Immature natural killer cell (primary cell): Measurements from ENCODE around the gene ZNF613. TPM values are rescaled to one million over a fixed set of nuclear protein-coding genes. Genes with fewer than 3 reads are reported as not detected.
"Not testable (repeated sequence)": the region's sequence is repeated elsewhere in the genome, so short reads cannot be mapped to it uniquely, and the experiment has no call there.

Source experiments
- DNase-seq, 3 donors: peaks; one replicate each; pipeline ENCODE4 v3.0.0; 2022; ENCODE audit warnings: mixed read lengths in 1 of 3
- H3K27ac Mint-ChIP-seq, 6 donors: one replicate each; pipeline ENCODE4 v1.8.0; 2020; ENCODE audit warnings: mixed read lengths in 6 of 6, mild to moderate bottlenecking in 5 of 6, inconsistent platforms in 4 of 6, moderate library complexity in 3 of 6
- H3K27me3 Mint-ChIP-seq, 3 donors: one replicate each; pipeline ENCODE4 v1.8.0; 2020 to 2021; ENCODE audit warnings: low read depth in 3 of 3, mild to moderate bottlenecking in 3 of 3, mixed read lengths in 3 of 3, moderate library complexity in 3 of 3, inconsistent platforms in 1 of 3
- H3K36me3 Mint-ChIP-seq, 3 donors: one replicate each; pipeline ENCODE4 v1.8.0; 2020; ENCODE audit warnings: mixed read lengths in 3 of 3, inconsistent platforms in 2 of 3, mild to moderate bottlenecking in 2 of 3
- H3K4me1 Mint-ChIP-seq, 2 donors: one replicate each; pipeline ENCODE4 v1.8.0; 2020; ENCODE audit warnings: inconsistent platforms in 2 of 2, mild to moderate bottlenecking in 2 of 2, mixed read lengths in 2 of 2, moderate library complexity in 1 of 2
- H3K4me3 Mint-ChIP-seq, 5 donors: one replicate each; pipeline ENCODE4 v1.8.0; 2020; ENCODE audit warnings: mild to moderate bottlenecking in 5 of 5, mixed read lengths in 5 of 5, inconsistent platforms in 3 of 5, moderate library complexity in 3 of 5
- H3K9me3 Mint-ChIP-seq, 6 donors: one replicate each; pipeline ENCODE4 v1.8.0; 2020; ENCODE audit warnings: mild to moderate bottlenecking in 6 of 6, mixed read lengths in 6 of 6, inconsistent platforms in 4 of 6, moderate library complexity in 3 of 6
- polyA plus RNA-seq, 3 donors: library from polyadenylated mRNA; unstranded; fragments of 300-500 nt; fragmentation: Illumina TruSeq; gene quantifications; one replicate each; pipeline ENCODE4 v1.2.3, GENCODE V29; 2021

ZNF613 gene
- polyA plus RNA-seq, 3 donors from 2014 or later, result 2.9 to 6.8 (median 5.8) TPM

GRCh38 chr19:51959791-51960190 is 32.5 kb downstream of the ZNF613 start:
- peaks cover 2 to 5% (median 5%) of the 10 kb centered on the region in 3 donors for H3K27me3 Mint-ChIP-seq
- no peak overlapping the region for H3K4me3 Mint-ChIP-seq
- H3K27ac Mint-ChIP-seq, result no peak overlapping the region
- no peaks in the 10 kb centered on the region for H3K4me1 Mint-ChIP-seq
- peaks cover 45 to 58% (median 58%) of the 10 kb centered on the region in 3 donors for H3K36me3 Mint-ChIP-seq
- peaks cover 61 to 98% (median 92%) of the 10 kb centered on the region in 6 donors for H3K9me3 Mint-ChIP-seq
- DNase-seq, result no peak

- peaks cover 64 to 98% (median 92%) of the 10 kb centered on the region in 6 donors for H3K9me3 Mint-ChIP-seq
- H3K4me3 Mint-ChIP-seq, DNase-seq, H3K4me1 Mint-ChIP-seq, H3K27me3 Mint-ChIP-seq, H3K27ac Mint-ChIP-seq: not testable (repeated sequence)
- peaks cover 54 to 65% (median 63%) of the 10 kb centered on the region in 3 donors for H3K36me3 Mint-ChIP-seq
Measured at GRCh38 chr19:51960621-51961233, 33.5 kb downstream of the ZNF613 start.

DNA sequence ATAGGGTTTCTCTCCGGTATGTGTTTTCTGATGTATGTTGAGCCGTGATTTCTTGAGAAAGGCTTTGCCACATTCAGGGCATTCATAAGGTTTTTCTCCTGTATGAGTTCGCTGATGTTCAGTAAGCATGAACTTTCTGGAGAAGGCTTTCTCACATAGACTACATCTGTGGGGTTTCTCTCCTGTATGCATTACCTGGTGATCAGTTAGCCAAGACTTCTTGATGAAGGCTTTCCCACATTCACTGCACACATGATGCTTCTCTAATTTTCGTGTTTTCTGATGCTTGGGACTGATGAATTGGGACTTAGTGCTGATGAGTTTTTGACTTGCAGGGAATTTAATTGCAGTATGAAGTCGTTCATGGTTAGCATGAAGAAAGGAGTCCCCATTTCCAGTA is 38.3 kb downstream of the ZNF613 start:
- peaks cover 2 to 16% (median 7%) of the 10 kb centered on the region in 3 donors for H3K27me3 Mint-ChIP-seq
- H3K4me3 Mint-ChIP-seq, result no peak overlapping the region
- H3K4me1 Mint-ChIP-seq, result no peaks in the 10 kb centered on the region
- H3K9me3 Mint-ChIP-seq, result peaks cover 62 to 96% (median 89%) of the 10 kb centered on the region in 6 donors
- no peak for DNase-seq
- peaks cover 73 to 85% (median 74%) of the 10 kb centered on the region in 3 donors for H3K36me3 Mint-ChIP-seq
- no peak overlapping the region for H3K27ac Mint-ChIP-seq

- peaks cover 5 to 12% (median 7%) of the 10 kb centered on the region in 3 donors for H3K27me3 Mint-ChIP-seq
- H3K27ac Mint-ChIP-seq, result no peak overlapping the region
- H3K4me1 Mint-ChIP-seq, result peaks cover 0 to 6% of the 10 kb centered on the region in 2 donors
- peaks cover 77 to 89% (median 84%) of the 10 kb centered on the region in 3 donors for H3K36me3 Mint-ChIP-seq
- peaks cover 70 to 96% (median 86%) of the 10 kb centered on the region in 6 donors for H3K9me3 Mint-ChIP-seq
- H3K4me3 Mint-ChIP-seq, result no peak overlapping the region
- DNase-seq, result no peak
Measured at GRCh38 chr19:51970718-51971117, 43.4 kb downstream of the ZNF613 start.

DNA sequence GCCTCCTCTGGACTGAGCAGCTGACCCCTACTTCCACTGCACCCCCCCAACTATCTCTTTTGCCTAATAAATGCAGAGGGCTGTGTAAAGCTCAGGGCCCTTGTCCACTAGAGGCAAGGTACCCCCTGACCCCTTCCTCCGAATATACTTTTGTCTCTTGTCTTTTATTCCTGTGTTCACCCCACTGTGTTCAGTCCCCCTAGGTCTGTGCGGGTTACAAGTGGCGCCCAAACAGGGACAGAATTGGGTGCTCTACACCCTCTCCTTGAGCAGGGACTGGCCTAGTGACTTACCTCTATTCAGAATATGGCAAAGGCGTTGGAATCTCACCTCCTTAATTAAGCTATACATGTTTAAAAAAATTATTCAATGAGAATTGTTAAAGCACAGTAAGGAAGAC is 44.4 kb downstream of the ZNF613 start:
- Mint-ChIP-seq H3K4me3 (no peak overlapping the region), H3K36me3 (peaks cover 79 to 86% (median 85%) of the 10 kb centered on the region in 3 donors)

GRCh38 chr19:51975787-51976186 is 48.5 kb downstream of the ZNF613 start:
- H3K4me3 Mint-ChIP-seq, H3K27ac Mint-ChIP-seq, H3K27me3 Mint-ChIP-seq, DNase-seq: not testable (repeated sequence)
- Mint-ChIP-seq H3K4me1 (peaks cover 6 to 19% of the 10 kb centered on the region in 2 donors), H3K9me3 (peaks cover 53 to 100% (median 91%) of the 10 kb centered on the region in 6 donors), H3K36me3 (peaks cover 83 to 92% (median 91%) of the 10 kb centered on the region in 3 donors)

More for the DNA sequence above, 44.4 kb downstream of the ZNF613 start:
- peak in 2 of 3 donors; percentile 8 to 10 for DNase-seq
- peaks cover 6 to 12% (median 6%) of the 10 kb centered on the region in 3 donors for H3K27me3 Mint-ChIP-seq
- peaks cover 0 to 12% of the 10 kb centered on the region in 2 donors for H3K4me1 Mint-ChIP-seq
- H3K9me3 Mint-ChIP-seq, result peaks cover 66 to 96% (median 86%) of the 10 kb centered on the region in 6 donors
- no peak overlapping the region for H3K27ac Mint-ChIP-seq

DNA sequence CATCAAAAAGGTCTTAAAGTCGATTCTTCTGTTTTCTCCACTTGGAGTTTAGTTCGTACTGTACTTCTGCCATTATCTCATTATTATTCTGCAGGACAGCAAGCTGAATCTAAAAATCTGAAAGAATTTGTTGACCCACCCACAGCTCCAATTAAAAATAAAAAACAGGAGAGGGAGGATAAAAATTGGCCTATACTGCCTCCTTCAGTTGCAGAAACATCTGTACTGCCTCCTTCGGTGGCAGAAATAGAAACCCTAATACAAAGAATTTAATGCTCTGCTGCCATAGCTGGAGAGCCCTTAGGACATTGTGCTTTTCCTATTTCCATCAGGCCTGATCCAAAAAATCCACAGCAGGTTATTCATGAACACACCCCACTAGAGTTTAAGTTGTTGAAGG is 49.6 kb downstream of the ZNF613 start:
- Mint-ChIP-seq H3K4me3 (no peak overlapping the region), H3K36me3 (peaks cover 83 to 92% (median 91%) of the 10 kb centered on the region in 3 donors), H3K4me1 (peaks cover 6 to 26% of the 10 kb centered on the region in 2 donors), H3K27ac (no peak overlapping the region), H3K9me3 (peaks cover 49 to 100% (median 89%) of the 10 kb centered on the region in 6 donors), H3K27me3 (peaks cover 0 to 3% (median 2%) of the 10 kb centered on the region in 3 donors)
- no peak for DNase-seq

- H3K9me3 Mint-ChIP-seq, result peaks cover 44 to 98% (median 86%) of the 10 kb centered on the region in 6 donors
- peaks cover 0 to 3% (median 2%) of the 10 kb centered on the region in 3 donors for H3K27me3 Mint-ChIP-seq
- H3K27ac Mint-ChIP-seq, result no peak overlapping the region
- H3K4me1 Mint-ChIP-seq, result peaks cover 6 to 30% of the 10 kb centered on the region in 2 donors
- peaks cover 81 to 91% (median 89%) of the 10 kb centered on the region in 3 donors for H3K36me3 Mint-ChIP-seq
- H3K4me3 Mint-ChIP-seq, result no peak overlapping the region
- DNase-seq, result no peak
Measured at GRCh38 chr19:51977346-51977745, 50.1 kb downstream of the ZNF613 start.

DNA sequence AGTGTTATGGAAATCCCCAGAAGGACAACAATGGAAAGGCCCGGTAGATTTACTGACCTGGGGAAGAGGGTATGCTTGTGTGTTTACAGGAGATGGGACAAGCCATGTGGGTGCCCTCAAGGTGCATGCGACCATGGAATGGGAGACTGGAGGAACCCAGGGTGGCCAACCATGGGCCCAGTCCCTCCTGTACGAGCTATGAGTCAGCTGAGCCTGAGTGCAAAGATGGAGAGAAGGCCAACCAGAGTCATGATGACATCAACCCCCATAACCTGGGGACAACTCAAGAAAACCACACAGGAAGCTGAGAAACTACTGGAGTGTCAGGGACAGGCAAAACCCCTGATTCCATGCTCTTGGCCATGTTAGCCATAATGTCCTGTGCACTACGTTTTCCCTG is 51.6 kb downstream of the ZNF613 start:
- Mint-ChIP-seq H3K9me3 (peaks cover 30 to 97% (median 82%) of the 10 kb centered on the region in 6 donors), H3K4me1 (peaks cover 6 to 40% of the 10 kb centered on the region in 2 donors), H3K36me3 (peaks cover 78 to 90% (median 88%) of the 10 kb centered on the region in 3 donors), H3K27ac (no peak overlapping the region), H3K27me3 (peaks cover 0 to 3% (median 0%) of the 10 kb centered on the region in 3 donors), H3K4me3 (peak overlapping the region in 1 of 5 donors; percentile 1)
- no peak for DNase-seq

DNA sequence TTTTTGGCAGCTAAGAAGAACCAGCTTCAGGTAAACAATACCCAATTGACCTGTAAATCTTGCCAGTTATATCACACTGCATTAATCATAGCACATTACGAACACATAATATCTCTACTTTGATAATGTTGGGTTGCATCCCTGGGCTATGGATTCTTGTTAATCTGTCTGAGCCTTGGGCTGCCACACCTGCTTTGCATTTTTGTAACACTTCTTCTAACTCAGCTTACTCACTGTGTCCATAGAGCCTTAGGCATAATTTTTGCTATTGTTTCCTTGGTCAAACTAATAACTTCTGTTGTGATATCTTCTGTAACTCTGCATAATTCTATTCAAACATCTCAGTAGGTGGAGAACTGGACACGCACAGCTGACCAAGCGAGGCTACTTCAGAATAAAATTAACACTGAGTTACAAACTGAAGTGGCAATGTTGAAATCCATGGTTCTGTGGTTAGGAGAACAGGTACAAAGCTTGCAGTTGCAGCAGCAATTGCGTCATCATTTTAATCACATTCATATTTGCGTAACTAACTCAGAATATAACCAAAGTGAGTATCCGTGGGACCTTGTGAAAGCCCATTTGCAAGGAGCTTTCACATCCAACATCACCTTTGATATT is 53.0 kb downstream of the ZNF613 start:
- Mint-ChIP-seq H3K4me1 (peaks cover 9 to 46% of the 10 kb centered on the region in 2 donors), H3K36me3 (peaks cover 68 to 84% (median 82%) of the 10 kb centered on the region in 3 donors), H3K9me3 (peaks cover 22 to 92% (median 74%) of the 10 kb centered on the region in 6 donors), H3K27ac (no peak overlapping the region), H3K4me3 (no peak overlapping the region), H3K27me3 (peaks cover 0 to 3% (median 0%) of the 10 kb centered on the region in 3 donors)
- no peak for DNase-seq

GRCh38 chr19:51980926-51981325 is 53.7 kb downstream of the ZNF613 start:
- Mint-ChIP-seq H3K4me1 (peaks cover 13 to 53% of the 10 kb centered on the region in 2 donors), H3K9me3 (peaks cover 22 to 85% (median 72%) of the 10 kb centered on the region in 6 donors), H3K36me3 (peaks cover 71 to 86% (median 80%) of the 10 kb centered on the region in 3 donors)
- not testable (repeated sequence) for H3K27ac Mint-ChIP-seq, H3K27me3 Mint-ChIP-seq, H3K4me3 Mint-ChIP-seq, DNase-seq

- H3K27me3 Mint-ChIP-seq, result peaks cover 6 to 8% (median 7%) of the 10 kb centered on the region in 3 donors
- peaks cover 24 to 60% of the 10 kb centered on the region in 2 donors for H3K4me1 Mint-ChIP-seq
- no peak for DNase-seq
- peaks cover 19 to 77% (median 64%) of the 10 kb centered on the region in 6 donors for H3K9me3 Mint-ChIP-seq
- H3K36me3 Mint-ChIP-seq, result peaks cover 56 to 71% (median 66%) of the 10 kb centered on the region in 3 donors
- H3K27ac Mint-ChIP-seq, result no peak overlapping the region
- H3K4me3 Mint-ChIP-seq, result no peak overlapping the region
Measured at GRCh38 chr19:51983361-51983760, 56.1 kb downstream of the ZNF613 start.

DNA sequence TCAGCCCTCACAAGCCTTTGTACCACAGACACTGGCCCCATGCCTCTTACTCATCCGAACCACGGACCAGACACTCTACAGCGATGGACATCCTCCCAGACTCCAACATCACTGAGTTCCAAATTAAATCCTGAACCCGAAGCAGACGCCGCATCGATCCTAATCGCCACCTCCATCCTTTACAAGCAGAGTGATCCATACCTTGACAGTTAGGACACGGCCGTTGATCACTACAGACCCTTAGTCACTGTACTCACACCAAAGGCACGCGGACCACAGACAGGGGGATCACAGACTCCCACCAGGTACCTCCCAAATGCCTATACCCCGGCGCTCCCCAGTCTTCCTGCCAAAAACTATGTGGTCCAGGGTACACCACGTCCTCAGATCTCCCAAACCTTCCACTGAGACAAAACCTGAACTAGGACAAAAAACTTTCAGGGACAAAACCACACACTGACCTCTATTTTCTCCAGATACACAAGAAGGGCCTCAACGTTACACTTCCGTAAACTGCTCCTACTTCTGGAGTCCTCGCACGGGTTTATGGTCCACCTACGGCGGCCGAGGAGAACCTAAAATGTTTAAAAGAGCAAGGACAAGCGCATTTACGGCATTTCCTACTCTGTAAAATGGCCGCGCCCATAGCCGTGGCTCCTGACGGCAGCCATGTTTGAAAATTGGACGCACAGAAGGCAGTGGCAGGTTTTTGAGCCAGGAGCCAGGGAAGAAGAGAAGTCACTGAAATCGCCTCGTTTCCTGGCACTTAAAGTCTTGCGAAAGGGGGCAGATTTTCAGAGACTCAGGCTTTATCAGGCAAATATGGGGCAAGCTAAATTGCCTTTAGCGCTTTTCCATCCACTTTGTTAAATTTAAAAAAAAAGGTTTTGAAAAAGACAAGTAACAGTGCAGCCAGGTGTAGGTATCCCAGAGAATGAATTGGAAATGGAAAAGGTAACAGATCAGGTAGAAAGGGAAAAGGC is 59.3 kb downstream of the ZNF613 start, which contains the start of gene ZNF350:
Gene ZNF350 (minus strand): TSS at position 532 of the 983 bp plus-strand sequence. CDS start 12,480 bp downstream, outside the sequence.
- Mint-ChIP-seq H3K4me3 (peak within 1 kb of the TSS; percentile 93 to 98 (median 97)), H3K9me3 (peaks cover 26 to 71% (median 63%) of the 10 kb centered on the region in 6 donors), H3K27ac (peak within 1 kb of the TSS; percentile 90 to 97 (median 95)), H3K4me1 (peaks cover 20 to 49% of the 10 kb centered on the region in 2 donors), H3K36me3 (peaks cover 40 to 51% (median 49%) of the 10 kb centered on the region in 3 donors), H3K27me3 (peaks cover 6 to 11% (median 9%) of the 10 kb centered on the region in 3 donors)
- DNase-seq, result peak; percentile 88 to 90 (median 89)
